ENCODE measurements around the gene ZNF688. TPM values are rescaled to one million over a fixed set of nuclear protein-coding genes. Genes with fewer than 3 reads are reported as not detected.
A peak's percentile ranks its signal among the peaks of the same experiment; 100 is the strongest.

Gene ZNF688
- total and polyA plus RNA-seq, 10 donors = 10.7 to 43.5 (median 24.8) TPM

- peak overlapping the region in 2 of 8 donors; percentile 0 to 38 for H3K27ac ChIP-seq
- H3K4me3 ChIP-seq = no peak overlapping the region
- H3K27me3 ChIP-seq (replicated peaks in 1 of 7) = no peaks in the 10 kb centered on the region
- no peak for TF ChIP-seq POLR2A (IDR thresholded peaks at IDR 0.05)
- peak in 1 of 3 donors; percentile 20 for TF ChIP-seq POLR2AphosphoS5 (IDR thresholded peaks at IDR 0.05)
- TF ChIP-seq CTCF (IDR thresholded peaks at IDR 0.05 in 8 of 11, conservative IDR thresholded peaks at IDR 0.05 in 3 of 11) = no peak
- peaks cover 3 to 59% (median 46%) of the 10 kb centered on the region in 6 donors for H3K36me3 ChIP-seq
- no peak for DNase-seq
- H3K4me1 ChIP-seq = peaks cover 0 to 63% (median 31%) of the 10 kb centered on the region in 6 donors
- H3K9me3 ChIP-seq = no peaks in the 10 kb centered on the region
- WGBS, 5 donors = 64 to 84% (median 77%) methylated on average over 4 of the region's 4 CpGs
- intact Hi-C loops (cut with DNase I; ENCODE audit: low total_unique reads) = no loop called here
These were observed 31.2 kb upstream of the ZNF688 start for GRCh38 chr16:30602616-30603277.

- WGBS, 5 donors = 60 to 82% (median 75%) methylated on average over 4 of the region's 4 CpGs
- H3K9me3 ChIP-seq = no peaks in the 10 kb centered on the region
- peaks cover 0 to 60% (median 26%) of the 10 kb centered on the region in 6 donors for H3K4me1 ChIP-seq
- H3K4me3 ChIP-seq = no peak overlapping the region
- intact Hi-C loops (cut with DNase I; ENCODE audit: low total_unique reads) = no loop called here
- H3K36me3 ChIP-seq = peaks cover 3 to 52% (median 42%) of the 10 kb centered on the region in 6 donors
- DNase-seq = no peak
- peak overlapping the region in 1 of 8 donors; percentile 0 for H3K27ac ChIP-seq
- no peaks in the 10 kb centered on the region for H3K27me3 ChIP-seq (replicated peaks in 1 of 7)
- TF ChIP-seq POLR2A (IDR thresholded peaks at IDR 0.05) = no peak
- no peak for TF ChIP-seq POLR2AphosphoS5 (IDR thresholded peaks at IDR 0.05)
- TF ChIP-seq CTCF (IDR thresholded peaks at IDR 0.05 in 8 of 11, conservative IDR thresholded peaks at IDR 0.05 in 3 of 11) = no peak
These were observed 30.5 kb upstream of the ZNF688 start for GRCh38 chr16:30601966-30602365.

- intact Hi-C loops (cut with DNase I; ENCODE audit: low total_unique reads) = no loop called here
- no peak overlapping the region for H3K4me3 ChIP-seq
- peaks cover 3 to 41% (median 34%) of the 10 kb centered on the region in 6 donors for H3K36me3 ChIP-seq
- peaks cover 0 to 53% (median 21%) of the 10 kb centered on the region in 6 donors for H3K4me1 ChIP-seq
- no peak for DNase-seq
- TF ChIP-seq CTCF (IDR thresholded peaks at IDR 0.05 in 8 of 11, conservative IDR thresholded peaks at IDR 0.05 in 3 of 11) (no peak), POLR2AphosphoS5 (IDR thresholded peaks at IDR 0.05) (no peak), POLR2A (IDR thresholded peaks at IDR 0.05) (no peak)
- no peak overlapping the region for H3K27ac ChIP-seq
- WGBS, 5 donors = 93 to 98% (median 96%) methylated on average over 2 of the region's 2 CpGs
- H3K27me3 ChIP-seq (replicated peaks in 1 of 7) = no peaks in the 10 kb centered on the region
- H3K9me3 ChIP-seq = no peaks in the 10 kb centered on the region
These were observed 29.4 kb upstream of the ZNF688 start for GRCh38 chr16:30600929-30601328.

- 88 to 97% (median 96%) methylated on average over 3 of the region's 3 CpGs for WGBS, 5 donors
- Histone ChIP-seq H3K4me3 (no peak overlapping the region), H3K27me3 (replicated peaks in 1 of 7) (no peaks in the 10 kb centered on the region), H3K36me3 (peaks cover 3 to 34% (median 27%) of the 10 kb centered on the region in 6 donors), H3K27ac (no peak overlapping the region), H3K4me1 (peaks cover 0 to 45% (median 15%) of the 10 kb centered on the region in 6 donors), H3K9me3 (no peaks in the 10 kb centered on the region)
- intact Hi-C loops (cut with DNase I; ENCODE audit: low total_unique reads) = no loop called here
- TF ChIP-seq POLR2A (IDR thresholded peaks at IDR 0.05) = no peak
- TF ChIP-seq CTCF (IDR thresholded peaks at IDR 0.05 in 8 of 11, conservative IDR thresholded peaks at IDR 0.05 in 3 of 11) = no peak
- no peak for TF ChIP-seq POLR2AphosphoS5 (IDR thresholded peaks at IDR 0.05)
- DNase-seq = no peak
These were observed 28.7 kb upstream of the ZNF688 start for GRCh38 chr16:30600215-30600614.

Measured in spleen (tissue), 11 donors.